ENCODE results near the gene MYOF. TPM values are rescaled to one million over a fixed set of nuclear protein-coding genes. Genes with fewer than 3 reads are reported as not detected.
"Not testable (repeated sequence)": the region's sequence is repeated elsewhere in the genome, so short reads cannot be mapped to it uniquely, and the experiment has no call there.

Gene MYOF
- total RNA-seq, 1 donor = 0.27 TPM

DNA sequence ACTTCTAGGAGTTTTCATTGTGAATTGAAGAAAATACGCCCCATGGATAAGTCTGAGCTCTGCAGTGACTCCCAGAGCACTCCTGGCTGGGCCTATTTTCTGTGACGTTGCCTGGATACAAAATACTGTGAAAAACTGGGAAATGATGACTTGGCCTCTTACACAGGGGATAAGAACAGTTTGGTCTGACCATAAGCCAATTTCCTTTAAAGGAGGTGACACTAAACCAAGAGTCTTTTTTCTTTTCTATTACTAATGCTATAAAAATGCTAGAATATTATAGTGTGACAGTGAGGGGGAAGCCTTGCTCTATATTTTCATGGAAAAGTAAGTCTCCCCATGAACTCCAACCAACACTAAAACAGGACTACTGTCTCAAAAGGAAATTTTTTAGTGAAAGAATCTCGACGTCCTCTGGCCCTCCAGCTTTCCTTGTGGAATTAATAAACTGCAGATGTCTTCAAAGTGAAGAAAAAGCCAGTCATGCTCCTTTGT is 45.5 kb downstream of the MYOF start:
- no peak for DNase-seq (ENCODE audit: low read depth in 2 of 3, low spot score in 2 of 3)

DNA sequence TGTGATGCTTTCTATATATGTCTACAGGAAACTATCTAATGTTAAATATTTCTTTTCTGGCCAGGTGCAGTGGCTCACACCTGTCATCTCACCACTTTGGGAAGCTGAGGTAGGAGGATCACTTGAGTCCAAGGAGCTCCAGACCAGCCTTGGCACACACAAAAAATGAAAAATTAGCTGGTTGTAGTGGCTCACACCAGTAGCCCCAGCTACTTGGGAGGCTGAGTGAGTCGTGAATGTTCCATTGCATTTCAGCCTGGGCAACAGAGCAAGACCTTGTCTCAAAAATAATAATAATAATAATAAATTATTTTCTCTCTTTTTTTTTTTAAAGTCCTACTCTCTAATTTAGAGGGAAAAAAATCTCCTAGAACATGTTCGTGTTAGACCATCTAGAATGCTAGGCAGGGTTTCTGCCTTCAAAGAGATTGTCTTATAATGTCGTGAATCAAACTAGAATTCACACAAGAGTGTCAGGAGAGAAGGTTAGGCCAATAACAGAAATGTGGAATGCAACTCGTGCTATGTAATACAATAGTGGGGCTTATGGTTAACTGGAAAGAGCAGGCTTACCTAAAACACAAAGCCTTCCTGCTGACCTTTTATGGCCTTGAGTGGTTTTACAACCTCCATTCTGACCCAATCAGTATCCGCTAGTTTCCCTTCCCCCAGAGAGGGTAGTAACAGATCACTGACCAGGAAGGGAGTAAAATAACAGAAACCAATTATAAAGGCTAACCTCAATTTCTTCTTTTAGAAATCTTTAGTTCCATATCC is 46.3 kb downstream of the MYOF start:
- DNase-seq (ENCODE audit: low read depth in 2 of 3, low spot score in 2 of 3) = no peak

DNA sequence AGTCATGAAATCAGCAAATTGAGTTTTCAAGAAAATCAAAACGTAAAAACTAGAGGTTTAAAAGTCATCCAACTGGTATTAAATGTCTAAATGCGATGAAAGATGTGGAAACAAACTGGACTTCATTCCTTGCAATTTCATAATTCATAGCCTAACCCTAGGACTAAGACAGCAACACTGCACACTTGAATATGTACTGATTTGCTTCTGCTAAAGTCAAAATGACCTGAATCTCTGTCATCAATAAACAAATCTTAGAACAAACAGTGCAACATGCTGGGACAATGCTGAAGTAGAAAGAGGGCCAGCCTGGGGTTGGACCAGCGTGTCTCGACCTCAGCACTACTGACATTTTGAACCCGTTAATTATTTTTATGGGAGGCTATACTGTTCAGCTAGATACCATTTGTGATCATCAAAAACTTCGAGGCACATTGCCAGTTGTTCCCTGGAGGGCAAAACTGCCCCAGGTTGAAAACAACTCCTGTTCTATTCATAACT is 47.1 kb downstream of the MYOF start:
- no peak for DNase-seq (ENCODE audit: low read depth in 2 of 3, low spot score in 2 of 3)

DNA sequence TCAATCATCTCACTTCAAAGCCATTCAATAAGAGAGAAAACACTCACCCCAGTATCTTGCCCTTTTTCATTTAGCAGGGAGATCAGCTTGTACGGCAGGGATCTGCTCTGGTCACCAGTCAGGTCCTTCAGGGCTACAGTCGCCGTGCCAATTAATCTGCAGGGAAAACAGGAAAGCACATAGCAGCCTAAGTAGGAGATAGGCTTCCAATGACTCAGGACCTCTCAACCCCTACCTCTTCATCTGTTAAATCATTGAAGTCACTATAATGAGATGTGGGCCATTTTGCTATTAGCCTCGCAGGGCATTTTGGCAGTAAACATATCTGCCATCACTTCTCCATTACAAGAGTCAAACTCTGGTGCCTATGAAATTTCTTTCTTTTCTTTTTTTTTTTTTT is 50.8 kb downstream of the MYOF start:
- DNase-seq (ENCODE audit: low read depth in 2 of 3, low spot score in 2 of 3) = no peak

DNA sequence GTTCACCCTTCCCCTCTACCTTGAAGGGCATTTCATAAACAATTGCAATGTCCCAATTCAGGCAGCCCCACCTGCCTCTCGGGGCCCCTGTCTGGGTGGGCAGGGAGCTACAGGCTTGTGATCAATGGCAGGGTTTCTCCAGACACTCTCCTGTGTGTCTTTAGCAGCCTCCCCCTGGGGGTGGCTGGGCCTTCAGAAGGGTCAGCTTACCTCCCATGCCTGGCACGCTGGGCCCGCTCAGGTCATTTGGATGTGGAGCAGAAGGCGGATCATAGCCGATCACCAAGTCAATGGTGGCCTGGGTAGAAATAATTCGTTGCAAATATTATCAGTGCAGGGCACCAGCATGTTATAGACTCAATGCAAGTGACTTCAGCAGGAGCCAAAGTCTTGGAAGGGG is 56.3 kb downstream of the MYOF start:
- no peak for DNase-seq (ENCODE audit: low read depth in 2 of 3, low spot score in 2 of 3)

DNA sequence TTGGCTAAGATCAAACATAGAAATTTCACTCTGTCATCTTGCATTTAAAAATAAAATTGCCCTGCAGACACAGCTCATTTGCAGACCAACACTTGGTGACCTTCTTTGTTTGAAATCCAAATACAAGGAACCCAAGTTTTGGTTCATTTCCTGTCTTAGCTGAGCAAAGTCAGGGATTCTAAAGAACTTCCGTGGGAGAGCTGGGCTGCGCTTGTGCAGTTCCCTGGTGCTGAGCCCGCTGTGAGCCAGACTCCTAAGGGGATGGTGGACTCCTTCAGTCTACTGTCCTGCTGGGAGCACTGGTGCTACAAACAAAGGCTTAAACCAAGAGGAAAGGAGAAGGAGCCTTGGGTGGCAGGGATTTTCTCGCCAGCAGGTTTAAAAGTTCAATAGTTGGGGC is 60.0 kb downstream of the MYOF start:
- no peak for DNase-seq (ENCODE audit: low read depth in 2 of 3, low spot score in 2 of 3)

DNA sequence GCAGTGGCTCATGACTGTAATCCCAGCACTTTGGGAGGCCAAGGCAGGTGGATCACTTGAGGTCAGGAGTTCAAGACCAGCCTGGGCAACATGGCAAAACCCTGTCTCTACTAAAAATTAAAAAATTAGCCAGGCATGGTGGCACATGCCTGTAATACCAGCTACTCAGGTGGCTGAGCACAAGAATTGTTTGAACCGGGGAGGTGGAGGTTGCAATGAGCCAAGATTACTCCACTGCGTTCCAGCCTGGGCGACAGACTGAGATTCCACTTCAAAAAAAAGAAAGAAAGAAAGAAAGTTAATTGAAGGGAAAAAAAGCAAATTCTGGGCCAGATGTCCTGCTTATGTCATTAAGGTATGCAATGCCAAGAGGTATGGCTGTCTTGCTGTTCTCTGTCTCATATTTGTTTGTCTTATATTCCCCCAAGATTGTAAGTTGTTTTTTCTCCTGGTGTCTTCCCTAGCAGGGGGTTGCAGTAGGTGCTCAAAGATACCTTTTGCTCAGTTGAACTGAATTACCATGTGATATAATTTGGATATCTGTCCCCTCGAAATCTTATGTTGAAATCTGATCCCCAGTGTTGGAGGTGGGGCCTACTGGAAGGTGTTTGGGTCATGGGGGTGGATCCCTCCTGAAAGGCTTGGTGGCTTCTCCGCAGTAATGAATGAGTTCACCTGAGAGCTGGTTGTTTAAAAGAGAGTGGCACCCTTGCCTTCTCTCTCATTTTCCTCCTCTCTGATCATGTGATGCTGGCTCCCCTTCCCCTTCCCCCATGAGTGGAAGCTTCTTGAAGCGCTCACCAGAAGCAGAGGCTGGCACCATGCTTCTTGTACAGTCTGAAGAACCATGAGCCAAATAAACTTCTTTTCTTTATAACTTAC is 60.9 kb downstream of the MYOF start:
- DNase-seq (ENCODE audit: low read depth in 2 of 3, low spot score in 2 of 3) = no peak

DNA sequence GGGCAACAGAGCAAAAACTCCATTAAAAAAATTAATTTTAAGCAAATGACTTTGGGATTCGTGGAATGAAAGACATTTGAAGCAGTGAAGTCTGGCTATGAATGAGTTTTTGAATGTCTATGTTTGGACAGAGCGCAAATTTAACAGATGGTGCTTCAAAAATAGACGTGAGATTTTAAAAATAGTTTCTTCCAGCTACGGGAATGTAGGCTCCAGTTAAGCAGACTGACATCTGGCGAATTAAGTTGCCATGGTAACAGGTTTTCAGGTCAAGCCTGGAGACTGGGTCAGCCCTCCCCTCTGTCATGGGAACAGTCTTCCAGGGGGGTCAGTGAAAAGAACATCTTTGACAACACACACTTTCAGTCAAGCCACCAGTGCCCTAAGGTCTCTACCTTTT is 62.0 kb downstream of the MYOF start:
- DNase-seq (ENCODE audit: low read depth in 2 of 3, low spot score in 2 of 3) = no peak

DNA sequence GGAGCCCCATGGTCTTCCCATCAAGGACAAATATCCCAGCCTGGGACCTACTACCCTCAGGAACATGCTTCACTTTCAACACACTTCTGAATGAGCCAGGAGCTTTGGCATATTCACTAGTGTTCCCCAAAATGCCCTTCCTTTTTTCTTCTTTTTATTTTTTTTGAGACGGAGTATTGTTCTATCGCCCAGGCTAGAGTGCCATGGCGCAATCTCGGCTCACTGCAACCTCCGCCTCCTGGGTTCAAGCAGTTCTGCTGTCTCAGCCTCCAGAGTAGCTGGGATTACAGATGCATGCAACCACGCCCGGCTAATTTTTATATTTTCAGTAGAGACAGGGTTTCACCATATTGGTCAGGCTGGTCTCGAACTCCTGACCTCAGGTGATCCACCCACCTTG is 63.1 kb downstream of the MYOF start:
- DNase-seq (ENCODE audit: low read depth in 2 of 3, low spot score in 2 of 3) = not testable (repeated sequence)

DNA sequence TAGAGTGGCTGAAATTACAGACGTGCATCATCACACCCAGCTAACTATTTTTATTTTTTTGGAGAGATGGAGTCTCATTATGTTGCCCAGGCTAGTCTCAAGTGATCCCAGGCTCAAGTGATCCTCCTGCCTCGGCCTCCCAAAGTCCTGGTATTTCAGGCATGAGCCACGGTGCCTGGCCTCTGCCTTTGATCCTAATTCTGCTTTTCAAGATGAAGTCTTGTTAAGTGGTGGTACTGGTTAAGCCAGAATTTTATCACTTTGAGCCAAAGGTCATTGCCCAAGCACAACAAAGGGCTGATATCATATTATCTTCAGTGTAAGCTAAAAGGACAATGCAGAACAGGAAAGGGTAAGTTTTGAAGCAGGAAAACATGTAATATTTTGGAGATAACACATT is 64.2 kb downstream of the MYOF start:
- DNase-seq (ENCODE audit: low read depth in 2 of 3, low spot score in 2 of 3) = no peak

DNA sequence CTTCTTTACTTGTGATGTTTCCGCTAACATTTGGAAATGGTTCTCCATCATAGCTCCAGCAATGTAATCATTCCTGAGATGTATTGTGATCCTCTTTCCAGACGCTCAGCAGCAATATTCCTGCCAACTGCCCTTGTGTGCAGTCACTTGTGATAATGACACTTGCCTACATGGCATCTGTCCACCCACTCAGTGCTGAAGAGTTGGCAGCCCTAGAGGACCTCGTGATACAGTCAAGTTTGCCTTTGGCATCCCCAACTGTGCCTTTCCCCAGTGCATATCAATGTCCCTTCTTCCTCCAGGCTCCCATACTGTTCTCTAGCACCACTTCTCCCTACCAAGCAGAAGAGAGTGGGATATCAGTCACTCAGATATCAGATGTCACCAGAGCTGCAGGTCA is 64.9 kb downstream of the MYOF start:
- DNase-seq (ENCODE audit: low read depth in 2 of 3, low spot score in 2 of 3) = no peak

DNA sequence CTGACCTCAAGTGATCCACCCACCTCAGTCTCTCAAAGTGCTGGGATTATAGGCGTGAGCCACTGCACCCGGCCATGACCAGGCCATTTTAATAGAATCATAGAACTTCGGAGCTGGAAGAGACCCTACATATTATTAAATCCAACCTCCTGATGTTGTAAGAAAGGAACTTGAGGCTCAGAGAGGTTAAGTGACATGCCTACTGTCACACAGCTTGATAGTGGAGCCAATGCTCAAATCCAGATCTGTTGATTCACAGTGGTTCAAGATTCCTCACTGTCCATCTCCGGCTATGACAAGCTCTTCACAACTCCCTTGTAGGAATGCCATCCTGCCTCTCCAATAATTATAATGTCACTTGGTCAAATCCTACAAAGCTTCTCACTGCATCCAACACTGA is 65.3 kb downstream of the MYOF start:
- no peak for DNase-seq (ENCODE audit: low read depth in 2 of 3, low spot score in 2 of 3)

DNA sequence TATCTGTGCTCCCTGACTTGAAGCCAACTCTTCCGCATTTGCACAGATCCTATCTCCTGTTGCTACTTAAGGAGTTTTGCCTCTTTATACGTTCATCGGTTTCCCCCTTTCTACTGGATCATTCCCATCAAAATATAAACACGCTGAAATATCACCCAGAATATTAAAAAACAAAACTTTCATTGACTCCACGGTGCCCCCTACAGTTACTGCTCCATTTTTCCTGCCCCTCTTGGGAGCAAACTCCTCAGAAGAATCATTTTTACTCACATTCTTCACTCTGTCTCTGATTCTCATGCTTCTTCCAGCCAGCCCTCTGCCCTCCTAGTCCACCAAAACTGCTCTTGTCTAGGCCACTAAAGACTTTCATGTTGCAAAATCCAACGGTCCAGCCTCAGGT is 66.4 kb downstream of the MYOF start:
- DNase-seq (ENCODE audit: low read depth in 2 of 3, low spot score in 2 of 3) = no peak

DNA sequence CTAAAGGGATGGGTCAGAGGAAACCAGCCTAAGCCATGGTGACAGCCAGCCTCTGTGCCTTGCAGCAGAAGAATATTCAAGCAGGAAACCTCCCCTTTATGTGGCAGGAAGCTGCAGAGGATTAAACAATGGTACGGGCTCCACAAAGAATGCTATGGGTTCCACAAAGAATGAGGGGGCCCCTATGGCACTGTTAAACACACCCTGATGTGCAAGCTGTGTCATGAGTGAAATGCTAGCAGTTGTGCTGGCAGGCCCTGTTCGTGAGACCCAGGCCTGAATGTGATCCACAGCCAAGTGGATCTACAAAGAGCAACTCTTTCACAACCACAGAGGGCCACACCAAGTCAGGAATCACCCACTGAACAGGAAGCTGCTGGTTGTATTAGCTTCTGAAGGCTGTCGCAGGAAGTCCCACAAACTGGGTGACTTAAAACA is 68.9 kb downstream of the MYOF start:
- peak; percentile 16 to 35 (median 21) for DNase-seq (ENCODE audit: low read depth in 2 of 3, low spot score in 2 of 3)

DNA sequence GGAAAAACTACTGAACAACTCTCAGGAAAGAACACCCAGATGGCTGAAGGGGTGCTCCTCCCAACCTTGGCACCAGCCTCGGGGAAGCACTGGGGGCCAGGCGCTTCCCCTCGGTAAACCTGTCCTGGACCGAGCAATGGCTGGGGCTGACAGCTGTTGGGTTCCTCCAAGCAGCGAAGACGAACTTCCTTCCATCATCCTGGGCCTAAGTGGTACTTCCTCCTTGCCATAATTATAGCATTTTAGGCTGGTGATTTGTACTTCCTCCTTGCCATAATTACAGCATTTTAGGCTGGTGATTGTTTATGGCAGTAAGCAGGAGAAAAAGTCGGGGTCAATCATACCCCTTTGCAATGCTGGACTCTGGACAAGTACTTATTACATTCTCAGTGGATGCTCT is 69.3 kb downstream of the MYOF start:
- DNase-seq (ENCODE audit: low read depth in 2 of 3, low spot score in 2 of 3) = peak in 2 of 3 donors; percentile 19 to 66

DNA sequence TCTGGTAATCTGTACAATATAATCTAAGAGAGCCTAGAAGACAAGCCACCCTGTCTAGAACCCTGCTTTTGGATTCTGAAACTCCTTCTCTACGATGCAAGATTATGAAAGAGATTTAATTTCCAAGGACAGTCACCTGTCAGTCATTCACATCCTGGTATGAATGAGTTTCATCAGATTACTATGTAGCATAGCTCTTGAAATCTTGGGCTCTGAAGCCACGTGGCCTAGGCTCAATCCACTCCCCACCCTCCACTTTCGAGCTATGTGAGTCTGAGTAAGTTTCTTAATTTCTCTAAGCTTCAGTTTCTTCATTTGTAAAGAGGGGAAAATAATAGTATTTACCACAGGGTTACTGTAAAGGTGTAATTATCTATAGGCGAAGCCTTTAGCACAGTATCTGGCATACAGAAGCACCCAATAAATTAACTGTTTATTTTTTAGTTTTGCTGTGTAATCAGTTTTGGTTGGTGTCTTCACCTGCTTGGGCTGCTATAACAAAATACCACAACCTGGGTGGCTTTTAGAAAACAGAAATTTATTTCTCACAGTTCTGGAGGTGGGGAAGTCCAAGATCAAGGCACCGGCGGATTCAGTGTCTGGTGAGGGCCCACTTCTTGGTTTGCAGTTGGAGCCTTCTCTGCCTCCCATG is 71.3 kb downstream of the MYOF start:
- DNase-seq (ENCODE audit: low read depth in 2 of 3, low spot score in 2 of 3) = no peak

DNA sequence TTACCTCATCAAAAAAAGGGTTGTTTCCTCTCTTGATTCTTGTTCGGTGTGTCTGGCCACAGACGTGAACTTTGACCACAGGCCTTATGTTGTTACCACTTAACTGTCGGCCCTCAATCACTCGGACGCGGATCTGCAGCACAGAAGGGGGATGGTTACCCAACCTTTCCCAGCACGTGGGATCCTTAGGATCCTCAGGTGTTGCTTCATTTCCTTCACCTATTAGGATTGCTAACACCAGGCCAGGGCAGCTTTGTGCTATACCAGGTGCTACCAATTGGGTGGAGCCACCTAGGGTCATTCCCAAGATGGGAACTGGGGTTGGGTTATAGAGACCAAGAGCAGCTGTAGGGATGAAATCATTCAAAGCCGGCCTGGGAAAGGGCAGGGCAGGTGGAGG is 73.4 kb downstream of the MYOF start:
- no peak for DNase-seq (ENCODE audit: low read depth in 2 of 3, low spot score in 2 of 3)

DNA sequence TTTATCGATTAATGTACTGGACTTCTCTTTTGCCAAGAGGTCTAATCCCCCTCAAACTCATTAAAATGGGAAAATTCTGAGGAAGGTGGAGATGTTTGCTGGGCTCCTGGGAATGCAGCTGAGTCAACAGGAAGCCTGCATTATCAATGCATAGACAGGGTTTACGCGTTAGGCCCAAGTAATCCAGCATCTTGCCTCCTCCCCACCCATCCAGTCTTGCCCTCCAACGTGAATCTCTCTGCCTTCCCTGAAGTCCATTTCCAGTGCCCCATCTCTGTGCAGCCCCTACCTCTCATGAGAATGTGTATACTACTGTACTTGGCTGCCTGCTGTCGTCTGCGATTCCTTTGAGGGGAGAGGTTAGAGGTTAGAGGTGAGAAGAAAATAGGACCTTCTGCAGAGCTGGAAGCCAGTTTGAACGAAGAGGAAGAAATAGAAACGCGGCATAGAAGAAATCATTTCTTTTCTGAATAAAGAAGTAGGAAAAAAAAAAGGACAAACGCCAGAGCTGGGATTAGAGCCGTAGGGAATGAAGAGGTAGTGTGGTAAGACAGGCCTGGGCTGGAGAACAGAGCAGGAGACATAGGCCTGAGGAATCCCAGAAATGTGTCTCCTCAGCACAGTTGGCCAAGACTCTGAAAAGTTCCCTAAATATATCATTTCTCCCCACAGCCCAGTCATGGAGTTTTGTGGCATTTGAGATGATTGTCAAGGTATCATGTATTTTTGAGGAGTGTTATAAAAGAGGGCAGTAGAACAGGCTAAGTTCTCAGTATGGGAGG is 75.6 kb downstream of the MYOF start:
- no peak for DNase-seq (ENCODE audit: low read depth in 2 of 3, low spot score in 2 of 3)

DNA sequence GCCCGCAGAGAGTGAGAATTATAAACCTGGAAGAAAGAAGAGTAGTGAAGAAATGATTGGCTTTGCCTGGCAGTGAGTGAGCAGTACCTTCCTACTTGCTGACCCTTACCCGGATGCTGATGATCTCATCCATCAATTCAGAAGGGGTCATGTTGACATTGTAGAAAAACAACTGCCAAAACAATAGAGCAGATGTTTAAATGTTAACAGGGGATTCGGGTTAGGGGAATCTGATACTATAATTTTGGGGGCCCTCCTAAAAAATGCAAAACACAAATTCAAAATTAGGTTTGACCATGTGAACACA is 78.1 kb downstream of the MYOF start:
- DNase-seq (ENCODE audit: low read depth in 2 of 3, low spot score in 2 of 3) = no peak
